Stimulated activated CD4-positive, alpha-beta T cell treated with anti-CD3 and anti-CD28 coated beads, Interleukin-2, amount 100 ng/mL, for 48 hours (primary cell): ENCODE measurements around the gene RPGRIP1L.
A peak's percentile ranks its signal among the peaks of the same experiment; 100 is the strongest.

Experiments
- DNase-seq, 2 donors: peaks; one replicate each; pipeline ENCODE4 v3.0.0-alpha.2; 2020

Gene RPGRIP1L

DNA sequence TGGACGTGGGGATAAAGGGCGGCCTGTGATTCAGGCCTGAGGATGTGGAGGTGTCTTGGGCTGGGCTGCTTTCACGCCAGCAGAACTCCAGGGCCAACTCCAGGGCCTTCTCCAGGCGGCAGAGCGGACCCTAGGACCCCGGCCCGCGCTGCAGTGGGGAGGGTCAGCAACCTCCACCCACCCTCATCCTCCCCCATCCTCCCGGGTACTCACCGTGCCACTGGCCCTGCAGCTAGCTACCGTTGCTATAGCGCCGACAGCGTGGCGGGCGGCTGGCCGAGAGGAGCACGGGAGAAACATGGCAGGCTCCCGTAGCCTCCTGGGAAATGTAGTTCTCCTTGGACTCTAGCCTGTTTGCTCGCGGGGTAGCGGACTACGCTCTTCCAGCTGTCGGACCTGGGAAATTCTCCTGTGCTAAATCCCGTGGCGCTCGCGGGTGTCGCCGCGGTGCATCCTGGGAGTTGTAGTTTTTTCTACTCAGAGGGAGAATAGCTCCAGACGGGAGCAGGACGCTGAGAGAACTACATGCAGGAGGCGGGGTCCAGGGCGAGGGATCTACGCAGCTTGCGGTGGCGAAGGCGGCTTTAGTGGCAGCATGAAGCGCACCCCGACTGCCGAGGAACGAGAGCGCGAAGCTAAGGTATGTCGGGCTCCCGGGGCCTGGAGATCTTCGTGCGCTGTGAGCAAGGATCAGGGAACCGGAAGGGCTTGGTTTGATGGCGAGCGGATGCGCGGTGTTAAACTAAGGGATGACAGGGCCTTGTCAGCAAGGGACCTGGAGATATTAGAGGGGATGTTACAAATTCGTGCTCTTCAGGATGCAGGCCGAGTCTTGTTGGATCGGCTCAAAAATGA, at the start of gene RPGRIP1L, which contains the start of gene FTO:
RPGRIP1L (minus strand) TSS at position 270 of the 855 bp plus-strand sequence. CDS start 3,136 bp downstream, outside the sequence.
FTO (plus strand) TSS at position 567 of the 855 bp plus-strand sequence.
- peak; percentile 98 to 99 for DNase-seq

DNA sequence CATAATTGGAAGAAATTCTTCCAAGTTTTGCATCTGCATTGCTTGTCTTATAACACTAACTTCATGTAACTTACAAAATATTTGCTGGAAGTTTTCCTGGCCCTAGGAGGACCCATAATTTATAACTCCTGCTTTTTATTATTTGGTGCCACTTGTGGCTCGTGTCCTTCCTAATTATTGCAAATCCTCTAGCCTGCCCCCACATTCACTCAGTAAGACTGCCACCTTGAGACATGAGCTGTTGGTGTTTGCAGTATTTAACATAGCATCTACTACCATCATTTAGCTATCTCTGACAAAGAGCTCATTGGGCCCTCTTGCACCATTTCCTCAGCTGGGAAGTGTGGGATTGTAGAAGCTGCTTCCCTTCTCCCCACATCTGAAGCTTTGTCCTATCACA, 49.8 kb upstream of the RPGRIP1L start:
- no peak for DNase-seq

DNA sequence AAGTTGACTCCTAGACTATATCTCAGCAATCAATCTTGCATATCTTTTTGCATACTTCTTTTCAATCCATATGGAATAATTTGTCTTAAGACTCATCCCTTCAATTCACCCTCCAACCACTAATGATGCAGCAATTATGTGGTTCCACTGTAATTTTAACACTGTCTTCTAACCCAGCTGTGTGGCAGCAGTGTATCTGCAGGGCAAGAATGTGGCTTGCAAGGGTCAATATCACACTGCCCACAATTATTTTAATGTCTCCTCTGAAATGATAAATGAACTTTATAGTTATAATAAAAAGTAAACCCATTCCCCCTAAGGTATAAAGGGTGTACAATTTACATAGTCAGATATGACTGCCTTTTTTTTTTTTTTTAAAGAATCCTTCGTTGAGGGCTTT, 48.9 kb upstream of the RPGRIP1L start:
- DNase-seq, result no peak

DNA sequence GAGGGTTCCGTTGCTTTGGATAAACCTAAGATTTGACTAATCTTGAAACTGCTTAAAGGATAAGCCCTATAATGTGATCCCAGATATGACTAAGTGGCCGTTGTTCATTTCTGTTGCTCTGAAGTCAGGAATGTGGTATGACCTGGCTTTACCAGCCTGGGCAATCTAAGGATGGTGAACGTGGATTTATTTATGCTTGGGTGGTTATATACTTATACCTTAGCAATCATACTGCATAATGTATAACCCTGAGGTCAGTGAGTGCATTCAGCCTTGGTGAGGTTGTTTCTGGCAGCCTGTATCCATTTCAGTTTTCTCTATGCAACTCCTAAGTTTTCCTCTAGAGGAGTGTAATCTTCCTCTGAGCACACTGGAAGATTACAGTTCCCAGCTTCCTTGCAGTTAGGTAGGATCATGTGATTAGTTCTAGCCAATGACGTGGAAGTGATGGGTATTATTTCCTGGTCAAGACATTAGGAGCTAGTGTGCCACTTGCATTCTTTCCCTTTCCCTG, 42.2 kb upstream of the RPGRIP1L start:
- no peak for DNase-seq

DNA sequence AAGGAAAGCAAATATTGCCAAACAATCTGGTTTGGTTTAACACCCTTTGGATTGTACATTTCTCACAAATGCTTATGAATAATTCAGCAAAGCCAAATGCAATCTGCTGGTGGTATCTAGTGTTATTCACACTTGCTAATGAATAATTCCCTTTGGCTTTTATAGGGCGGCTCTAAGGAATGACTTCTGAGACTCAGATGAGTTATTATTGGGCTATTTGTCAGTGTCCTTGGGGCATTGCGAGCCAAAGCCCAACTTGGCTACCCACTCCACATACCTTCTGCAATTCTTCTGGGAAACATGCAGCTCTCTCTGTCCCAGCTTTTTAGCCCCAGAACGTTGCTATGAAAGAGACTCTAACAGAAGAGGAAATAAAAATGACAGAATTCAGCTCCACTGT, 41.4 kb upstream of the RPGRIP1L start:
- no peak for DNase-seq

DNA sequence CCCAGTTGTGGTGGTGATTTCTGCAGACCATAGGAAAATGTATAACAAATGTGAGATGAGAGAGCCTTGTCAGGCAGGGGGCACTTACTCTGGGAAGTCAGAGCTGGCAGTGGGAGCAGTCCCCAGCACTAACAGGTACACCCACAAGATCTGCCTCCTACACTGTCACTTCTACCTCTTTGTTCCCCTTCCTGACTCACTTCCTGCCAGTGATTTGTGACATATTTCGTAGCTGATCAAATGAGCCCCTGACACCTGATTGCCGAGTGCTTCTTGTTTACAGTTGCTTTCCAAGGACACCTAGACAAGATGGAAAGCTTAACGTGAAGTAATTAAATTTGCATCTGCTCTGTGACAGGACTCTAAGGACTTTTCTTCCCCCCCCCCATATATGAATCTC, 40.8 kb upstream of the RPGRIP1L start:
- DNase-seq, result no peak

DNA sequence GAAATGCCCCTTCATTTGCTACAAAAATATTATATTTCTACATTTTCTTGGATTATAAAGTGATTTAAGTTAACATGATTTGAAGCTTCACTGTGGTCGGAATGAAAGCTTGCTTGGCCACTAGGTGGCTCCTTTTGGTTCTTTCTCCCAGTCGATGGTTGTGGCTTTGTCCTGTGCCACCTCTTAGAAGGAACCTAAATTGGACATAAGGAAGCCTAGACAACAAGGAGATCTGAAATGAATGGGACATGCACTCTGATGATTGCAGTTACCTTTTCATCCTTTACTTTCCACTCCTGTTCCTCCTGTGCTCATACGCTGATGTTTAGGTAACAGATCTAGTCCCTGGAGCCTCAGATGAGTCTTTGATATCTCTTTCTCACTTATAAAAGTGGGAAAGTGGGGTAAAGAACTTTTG, 39.5 kb upstream of the RPGRIP1L start:
- DNase-seq, result no peak

DNA sequence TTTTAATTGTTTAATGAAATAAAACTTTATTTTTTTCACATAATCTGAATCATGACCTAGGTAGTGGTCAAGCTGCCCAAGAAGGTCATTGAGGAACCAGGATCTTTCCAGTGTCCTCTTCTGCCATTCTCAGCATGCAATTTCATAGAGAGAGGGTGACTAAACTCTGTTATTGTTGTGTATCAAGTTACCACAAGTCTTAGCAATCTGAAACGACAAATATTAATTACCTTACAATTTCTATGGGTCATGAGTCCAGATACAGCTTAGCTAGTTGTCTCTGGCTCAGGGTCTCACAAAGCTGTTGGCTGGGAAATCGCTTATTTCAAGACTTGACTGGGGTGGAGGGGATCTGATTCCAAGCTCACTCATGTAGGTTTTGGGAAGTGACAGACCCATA, 37.9 kb upstream of the RPGRIP1L start:
- DNase-seq, result no peak

DNA sequence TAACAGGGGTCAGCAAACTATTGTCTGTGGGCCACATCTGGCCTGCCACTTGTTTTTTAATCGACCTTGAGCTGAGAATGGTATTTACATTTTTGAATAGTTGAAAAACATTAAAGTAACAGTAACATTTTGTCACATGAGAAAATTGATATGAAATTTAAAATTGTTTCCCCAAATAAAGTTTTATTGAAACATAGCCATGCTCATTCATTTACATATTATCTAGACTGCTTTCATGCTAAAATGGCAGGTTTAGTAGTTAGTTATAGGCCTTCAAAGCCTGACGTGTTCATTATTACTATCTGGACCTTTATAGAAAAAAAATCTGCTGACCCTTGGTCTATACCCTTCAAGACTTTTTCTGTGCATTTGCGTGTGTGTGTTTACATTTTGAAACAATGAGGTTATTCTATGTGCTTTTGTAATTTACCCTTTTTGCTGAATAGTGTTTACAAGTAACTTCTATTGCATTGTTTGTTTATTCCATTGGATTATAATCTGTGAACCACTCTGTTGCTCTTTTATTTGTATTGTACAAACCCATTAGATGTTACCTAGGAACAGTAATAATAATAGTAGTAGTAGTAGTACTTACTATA, 37.4 kb upstream of the RPGRIP1L start:
- no peak for DNase-seq

DNA sequence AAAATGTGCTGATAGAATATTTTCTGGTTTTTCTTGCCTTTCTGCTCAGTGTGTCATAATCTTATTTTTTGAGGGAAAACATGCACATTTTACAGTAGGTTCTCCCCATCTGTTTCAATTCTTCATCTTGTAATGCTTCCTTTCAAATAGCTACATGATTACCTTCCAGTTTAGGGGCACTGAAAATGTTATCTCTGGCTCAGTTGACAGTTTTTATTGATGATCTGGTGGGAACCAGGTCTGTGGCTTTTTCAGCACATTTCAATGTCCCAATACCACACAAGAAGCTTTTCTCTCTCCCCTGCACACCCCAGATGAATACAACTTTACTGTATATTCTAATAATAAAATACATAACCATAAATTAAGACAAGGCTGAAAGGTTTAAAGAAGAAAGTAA, 36.8 kb upstream of the RPGRIP1L start:
- no peak for DNase-seq

DNA sequence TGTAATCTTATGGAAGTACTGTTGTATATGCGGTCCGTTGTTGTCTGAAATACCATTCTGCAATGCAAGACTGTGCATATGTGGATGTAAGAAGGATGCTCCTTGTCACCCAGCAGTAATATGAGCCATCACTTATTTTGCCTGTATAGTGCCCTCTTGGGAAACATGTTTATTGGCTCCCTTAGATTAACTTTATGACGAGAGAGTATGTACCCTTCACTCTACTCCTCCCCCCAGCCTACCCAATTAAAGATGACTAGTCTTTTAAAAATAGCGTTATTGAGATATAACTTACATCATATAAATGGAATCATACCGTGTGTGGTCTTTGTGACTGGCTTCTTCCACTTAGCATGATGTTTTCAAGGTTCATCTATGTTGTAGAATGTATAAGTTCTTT, 33.9 kb upstream of the RPGRIP1L start:
- no peak for DNase-seq

DNA sequence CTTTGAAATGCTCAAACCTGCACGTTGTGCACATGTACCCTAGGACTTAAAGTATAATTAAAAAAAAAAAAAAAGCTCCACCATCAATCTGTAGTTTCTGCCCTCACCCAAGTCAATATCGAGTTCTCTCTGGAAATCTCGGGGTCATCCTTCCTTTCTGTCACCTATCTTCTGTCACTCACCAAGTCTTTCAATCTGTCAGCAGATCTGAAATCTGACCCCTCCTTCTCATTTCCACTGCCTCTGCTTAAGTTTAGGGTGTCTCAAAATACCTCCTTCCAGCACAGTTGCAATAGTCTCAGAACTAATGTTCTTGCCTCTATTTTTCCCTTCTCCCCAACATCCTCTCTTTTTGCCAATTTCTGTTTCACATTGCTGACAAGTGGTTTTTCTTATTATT, 32.6 kb upstream of the RPGRIP1L start:
- DNase-seq, result no peak

DNA sequence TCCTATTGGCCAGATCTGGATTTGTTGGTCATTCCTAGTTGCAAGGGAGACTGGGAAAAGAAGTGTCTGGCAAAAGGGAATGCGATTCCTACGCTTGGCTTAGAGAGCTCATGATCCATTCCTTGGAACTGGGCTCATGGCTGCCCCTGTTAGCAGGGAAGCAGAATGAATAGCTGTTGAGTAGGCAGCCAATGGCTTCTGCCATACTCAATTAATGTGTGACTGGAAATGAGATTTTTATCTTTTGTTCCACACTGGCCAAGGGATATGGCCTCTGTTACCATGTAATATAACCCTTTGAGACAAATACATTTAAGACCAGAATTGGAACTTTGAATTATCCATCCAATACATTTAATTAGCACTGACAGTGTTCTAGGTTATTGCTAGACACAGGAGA, 31.2 kb upstream of the RPGRIP1L start:
- DNase-seq, result no peak

DNA sequence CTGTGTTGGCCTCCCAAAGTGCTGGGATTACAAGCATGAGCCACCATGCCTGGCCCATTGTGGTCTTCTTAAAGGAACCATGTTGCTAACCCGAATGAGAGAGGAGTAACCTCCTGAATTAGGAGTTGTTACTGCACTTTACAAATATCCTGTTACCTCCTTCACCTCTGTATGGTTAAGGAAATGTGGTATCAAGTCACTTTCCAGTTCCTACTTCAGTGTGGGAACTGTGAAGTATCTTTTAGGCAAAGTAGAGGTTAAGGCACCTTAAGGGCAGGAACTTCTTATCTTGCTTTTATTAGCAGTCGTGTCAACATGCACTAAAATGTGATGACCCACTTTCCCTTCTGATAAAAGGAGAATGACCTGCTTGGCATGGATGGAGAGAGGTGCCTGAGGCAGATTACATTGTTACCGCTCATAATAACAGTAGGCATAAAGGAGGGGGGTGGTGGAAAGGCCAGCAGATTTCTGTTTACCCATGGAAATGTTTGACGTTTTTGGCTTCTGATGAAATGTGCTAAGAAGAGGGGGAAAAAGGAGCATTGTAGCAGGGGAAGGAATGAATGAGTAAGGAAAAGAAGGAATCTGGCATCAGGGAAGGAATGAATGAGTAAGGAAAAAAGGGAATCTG, 28.8 kb upstream of the RPGRIP1L start:
- no peak for DNase-seq

DNA sequence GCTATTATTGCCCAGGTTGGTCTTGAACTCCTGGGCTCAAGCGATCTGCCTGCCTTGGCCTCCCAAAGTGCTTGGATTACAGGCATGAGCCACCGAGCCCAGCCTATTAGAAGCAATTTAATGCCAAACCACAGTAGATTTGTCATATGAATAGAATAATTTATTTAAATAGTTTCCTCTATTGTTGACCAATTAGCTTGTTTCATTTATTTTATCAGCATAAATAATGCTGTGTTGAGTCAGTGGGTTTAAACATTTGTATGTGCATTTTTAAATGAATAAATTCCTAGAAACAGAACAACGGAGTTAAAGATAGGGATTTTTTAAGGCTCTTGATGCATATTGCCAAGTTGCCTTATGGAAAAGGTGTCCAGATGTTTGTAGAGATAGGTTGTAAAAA, 27.0 kb upstream of the RPGRIP1L start:
- no peak for DNase-seq

DNA sequence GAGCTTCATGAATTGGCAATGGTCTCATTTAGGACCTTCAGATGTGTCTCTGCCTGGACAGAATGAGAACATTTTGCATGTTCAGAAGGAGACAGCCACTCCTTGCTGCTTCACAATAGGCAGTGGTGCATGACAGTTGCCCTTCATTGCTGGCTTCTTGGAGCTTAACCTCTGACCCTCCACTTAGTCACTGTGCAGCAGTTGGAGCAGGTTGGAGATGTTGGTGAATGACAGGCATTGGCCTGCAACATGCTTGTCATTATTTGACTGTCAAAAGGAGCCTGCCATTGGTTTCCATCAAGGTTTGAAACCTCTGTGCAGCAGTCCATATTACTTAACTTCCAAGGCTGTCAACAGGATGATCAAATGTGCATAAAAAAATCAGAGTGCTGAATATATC, 23.0 kb upstream of the RPGRIP1L start:
- DNase-seq, result no peak

DNA sequence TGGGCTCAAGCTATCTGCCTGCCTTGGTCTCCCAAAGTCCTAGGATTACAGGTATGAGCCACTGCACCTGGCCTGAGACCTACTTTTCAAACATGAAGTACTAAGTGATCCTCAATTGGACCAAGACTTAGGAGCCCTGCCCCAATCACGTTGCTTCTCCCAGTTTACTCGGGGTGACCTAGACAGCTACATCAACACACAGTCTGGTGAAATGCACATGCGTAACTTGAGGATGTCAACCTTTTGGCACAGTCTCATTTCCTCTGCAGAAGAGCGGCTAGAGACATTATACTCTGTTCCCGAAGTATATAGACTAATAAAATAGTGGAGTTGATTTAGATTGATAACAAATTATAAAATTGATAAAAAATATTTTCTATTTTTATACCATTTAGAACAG, 17.4 kb upstream of the RPGRIP1L start:
- no peak for DNase-seq

DNA sequence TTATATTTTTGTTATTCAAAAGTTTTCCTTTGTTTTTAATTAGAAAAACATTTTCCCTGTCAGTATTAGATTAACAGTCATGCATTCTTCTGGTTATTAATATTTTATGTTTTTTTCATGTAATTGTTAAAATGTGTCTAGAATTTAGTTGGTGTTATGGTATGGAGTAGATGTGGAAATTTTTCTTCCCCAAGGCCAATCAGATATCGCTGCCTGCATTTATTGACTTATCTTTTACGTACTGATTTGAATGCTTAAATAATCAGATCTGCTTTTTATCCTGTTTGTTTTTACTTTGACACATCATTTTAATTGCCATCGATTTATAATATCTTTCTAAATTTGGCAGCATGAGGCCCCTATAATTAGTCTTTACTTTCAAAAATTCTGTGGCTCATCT, 13.9 kb upstream of the RPGRIP1L start:
- DNase-seq, result no peak

DNA sequence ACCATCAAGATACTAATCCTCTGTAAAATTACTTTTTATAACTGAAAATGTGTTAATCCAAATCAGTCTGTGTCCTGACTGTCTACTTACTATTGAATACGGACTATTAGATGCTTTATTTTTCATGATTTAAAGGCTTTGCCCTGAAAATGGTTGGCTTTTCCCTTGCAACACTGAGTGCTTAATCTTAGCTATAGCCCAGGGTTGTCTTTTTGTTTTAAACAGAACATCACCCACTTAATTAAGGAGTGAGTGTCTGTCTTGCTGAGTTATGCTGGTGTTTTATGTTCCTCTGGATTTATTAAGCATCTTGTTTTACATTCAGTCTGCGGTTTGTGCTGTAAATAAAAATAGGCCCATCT, 11.3 kb upstream of the RPGRIP1L start:
- DNase-seq, result no peak

DNA sequence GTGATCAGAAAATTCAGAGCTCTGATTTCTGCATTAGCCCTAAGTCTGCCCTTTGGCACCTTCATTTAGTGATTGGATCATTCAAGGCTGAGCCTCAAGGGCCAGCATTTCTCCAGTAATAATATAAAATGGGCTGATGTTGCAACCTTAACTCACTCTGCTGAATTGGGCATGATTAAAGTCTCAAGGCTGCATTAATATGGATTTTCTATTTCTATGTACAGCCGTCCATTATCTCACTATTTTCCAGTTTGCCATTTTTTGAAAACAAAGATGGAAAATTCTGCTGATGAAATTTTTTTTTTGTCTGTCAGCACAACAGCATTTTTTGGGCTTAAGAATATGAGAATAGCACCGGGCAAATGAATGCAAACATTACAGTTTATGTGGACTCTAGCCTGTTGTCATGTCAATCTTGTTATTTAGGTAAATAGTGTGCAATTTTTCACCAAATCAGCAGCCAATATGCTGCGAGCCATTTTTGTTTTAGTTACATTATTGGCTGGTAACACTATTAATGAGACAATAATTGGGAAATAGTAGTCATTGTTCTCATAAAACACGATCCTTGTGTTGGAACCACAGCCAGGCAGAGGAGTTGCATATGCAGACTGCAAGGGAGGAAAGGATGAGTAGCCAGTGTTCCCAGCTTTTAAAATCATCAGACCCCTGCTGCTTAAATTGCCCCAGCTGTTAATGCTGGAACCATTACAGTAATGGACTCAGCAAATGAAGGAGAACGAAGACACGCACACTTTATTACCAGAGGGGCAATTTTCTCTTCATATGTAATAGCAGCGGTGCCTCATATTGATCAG, 10.8 kb upstream of the RPGRIP1L start:
- DNase-seq, result no peak

DNA sequence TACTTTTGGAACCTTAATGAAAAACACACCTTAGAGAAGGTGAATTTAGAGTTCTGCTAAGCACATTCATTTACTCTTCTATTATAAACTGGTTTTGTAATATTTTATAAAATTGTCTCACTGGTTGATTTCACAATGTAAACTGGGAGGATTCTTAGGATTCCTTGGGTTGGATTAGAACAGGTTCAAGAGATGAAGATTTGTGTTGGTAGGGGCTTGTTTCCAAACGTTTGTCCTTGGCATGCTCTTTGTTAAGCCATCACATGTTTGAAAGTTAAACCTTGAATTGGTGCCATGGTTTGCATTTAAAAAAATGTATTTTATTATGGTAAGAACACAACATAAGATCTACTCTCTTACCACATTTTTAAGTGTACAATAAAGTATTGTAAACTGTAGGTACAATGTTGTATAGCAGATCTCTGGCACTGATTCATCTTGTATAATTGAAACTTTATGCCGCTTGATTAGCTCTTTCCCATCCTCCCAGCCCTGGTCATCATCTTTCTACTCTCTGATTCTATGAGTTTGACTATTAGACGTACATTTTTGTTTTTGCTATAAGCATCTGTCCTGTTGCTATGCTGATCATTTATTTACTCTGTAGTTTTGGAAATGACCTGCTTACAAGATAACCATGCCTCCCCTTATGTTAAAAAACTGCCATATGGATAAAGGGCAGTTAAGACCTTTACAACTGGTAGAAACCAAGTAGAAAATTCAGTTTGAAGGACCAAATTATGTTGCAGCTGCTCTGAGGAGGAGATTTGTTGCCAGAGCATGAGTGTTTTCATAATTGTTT, 9.9 kb upstream of the RPGRIP1L start:
- DNase-seq, result no peak

DNA sequence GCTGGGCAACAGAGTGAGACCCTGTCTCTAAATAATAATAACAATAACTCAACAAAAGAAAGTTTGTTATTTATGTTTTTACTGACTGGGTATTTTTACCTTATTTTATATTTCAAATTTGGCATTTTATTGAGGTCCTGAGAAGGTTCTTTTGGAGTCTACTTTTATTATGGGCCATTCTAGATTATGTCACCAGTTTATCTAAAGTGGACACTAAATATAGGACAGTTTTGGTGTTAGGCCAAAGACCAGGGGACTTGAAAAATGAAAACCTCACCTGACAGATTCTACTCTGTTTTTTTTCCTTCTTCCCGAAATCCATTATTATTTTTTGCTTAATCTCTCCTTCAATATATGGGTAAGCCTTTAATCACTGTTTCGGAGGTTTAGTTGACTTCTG, 8.4 kb upstream of the RPGRIP1L start:
- no peak for DNase-seq
